Natural killer cell treated with Interleukin-12 subunit alpha and Interleukin-12 subunit beta and Interleukin-15 and Interleukin-18, amount 100 ng/mL, for 72 hours (primary cell): ENCODE results near the gene EP400. TPM values are rescaled to one million over a fixed set of nuclear protein-coding genes. Genes with fewer than 3 reads are reported as not detected.

Experiments
- ATAC-seq, 2 donors: fragments of 150-1000 bp; cut with Tn5 transposase in 1 of 2; sonication (Bioruptor Pico), chemical (Tn5 transposase) in 1 of 2; 2 replicates each; pipeline ENCODE4 v1.10.0; 2021
- DNase-seq: peaks from one replicate; pipeline ENCODE4 v3.0.0; 2022; ENCODE audit warnings: low spot score
- H3K27ac Mint-ChIP-seq, 2 donors: 1 replicate in 1 of 2; 2 replicates in 1 of 2; pipeline ENCODE4 v1.8.0; 2022; ENCODE audit warnings: mixed read lengths in 2 of 2, mild to moderate bottlenecking in 1 of 2, moderate library complexity in 1 of 2
- H3K27me3 Mint-ChIP-seq, 2 donors: 1 replicate in 1 of 2; 2 replicates in 1 of 2; pipeline ENCODE4 v1.8.0; 2022; ENCODE audit warnings: mixed read lengths in 2 of 2
- H3K36me3 Mint-ChIP-seq: one replicate; pipeline ENCODE4 v1.8.0; 2022; ENCODE audit warnings: mixed read lengths
- H3K4me1 Mint-ChIP-seq, 2 donors: 1 replicate in 1 of 2; 2 replicates in 1 of 2; pipeline ENCODE4 v1.8.0; 2022; ENCODE audit warnings: low read depth in 2 of 2, mixed read lengths in 2 of 2, mild to moderate bottlenecking in 1 of 2
- H3K4me3 Mint-ChIP-seq: one replicate; pipeline ENCODE4 v1.8.0; 2022; ENCODE audit warnings: mixed read lengths
- H3K9me3 Mint-ChIP-seq: 2 replicates; pipeline ENCODE4 v1.8.0; 2022; ENCODE audit warnings: mixed read lengths
- total RNA-seq, 2 donors: library from RNA; stranded (reverse); gene quantifications; one replicate each; pipeline ENCODE4 v1.2.3, GENCODE V29; 2022

Gene EP400
- total RNA-seq, 2 donors from 2014 or later = 53.5 to 106 TPM

DNA sequence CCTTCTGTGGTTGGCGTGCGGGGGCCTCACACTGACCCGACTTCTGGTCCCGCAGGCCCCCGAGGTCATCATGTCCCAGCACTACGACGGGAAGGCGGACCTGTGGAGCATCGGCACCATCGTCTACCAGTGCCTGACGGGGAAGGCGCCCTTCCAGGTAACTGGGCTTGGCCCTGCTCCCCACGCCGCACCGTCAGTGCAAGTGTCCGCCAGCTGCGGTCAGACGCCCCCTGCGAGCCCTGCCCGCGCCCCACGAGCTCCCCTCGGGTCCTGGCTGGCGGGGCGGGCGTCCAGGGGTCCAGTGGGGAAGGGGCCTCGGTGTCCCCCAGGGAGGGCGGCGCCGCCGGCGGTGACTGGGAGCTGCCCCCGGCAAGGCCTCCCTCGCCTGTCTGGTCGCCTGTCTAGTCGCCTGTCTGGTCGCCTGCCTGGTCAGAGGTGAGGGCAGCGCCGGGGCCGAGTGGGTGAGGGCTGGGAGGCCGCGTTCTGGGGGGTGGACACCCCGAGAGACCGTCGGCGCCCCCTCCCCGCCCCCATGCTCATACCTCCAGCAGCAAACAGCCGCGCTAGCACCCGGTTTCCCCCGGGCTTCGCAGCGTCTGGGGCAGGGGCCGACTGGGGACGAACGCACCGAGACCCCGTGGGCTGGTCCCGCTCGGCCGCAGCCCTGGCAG, 40.5 kb upstream of the EP400 start:
- H3K9me3 Mint-ChIP-seq = no peaks in the 10 kb centered on the region
- H3K27ac Mint-ChIP-seq = no peak overlapping the region
- no peak overlapping the region for H3K4me3 Mint-ChIP-seq
- H3K4me1 Mint-ChIP-seq = peaks cover 0 to 4% of the 10 kb centered on the region in 2 donors
- no peak for ATAC-seq
- H3K27me3 Mint-ChIP-seq = no peaks in the 10 kb centered on the region
- no peak for DNase-seq
- H3K36me3 Mint-ChIP-seq = no peaks in the 10 kb centered on the region

DNA sequence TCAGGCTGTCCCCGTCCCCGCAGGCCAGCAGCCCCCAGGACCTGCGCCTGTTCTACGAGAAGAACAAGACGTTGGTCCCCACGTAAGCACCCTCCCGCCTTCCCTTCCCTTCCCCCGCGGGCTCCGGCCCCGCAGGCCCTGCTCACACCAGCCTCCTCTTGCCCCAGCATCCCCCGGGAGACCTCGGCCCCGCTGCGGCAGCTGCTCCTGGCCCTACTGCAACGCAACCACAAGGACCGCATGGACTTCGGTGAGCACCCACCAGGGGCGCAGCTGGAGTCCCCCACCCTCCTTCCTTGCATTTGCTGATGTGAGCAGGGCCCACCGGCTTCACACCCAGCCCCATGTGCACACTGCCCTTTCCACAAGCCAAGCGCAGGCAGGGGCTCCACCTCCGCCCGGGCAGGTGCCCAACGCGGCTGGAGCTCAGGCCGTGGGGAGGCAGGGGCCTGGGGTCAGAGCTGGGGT, 40.0 kb upstream of the EP400 start:
- Mint-ChIP-seq H3K27me3 (no peaks in the 10 kb centered on the region), H3K27ac (no peak overlapping the region), H3K9me3 (no peaks in the 10 kb centered on the region), H3K4me3 (no peak overlapping the region), H3K4me1 (peaks cover 0 to 4% of the 10 kb centered on the region in 2 donors), H3K36me3 (no peaks in the 10 kb centered on the region)
- ATAC-seq (no peak), DNase-seq (no peak)

DNA sequence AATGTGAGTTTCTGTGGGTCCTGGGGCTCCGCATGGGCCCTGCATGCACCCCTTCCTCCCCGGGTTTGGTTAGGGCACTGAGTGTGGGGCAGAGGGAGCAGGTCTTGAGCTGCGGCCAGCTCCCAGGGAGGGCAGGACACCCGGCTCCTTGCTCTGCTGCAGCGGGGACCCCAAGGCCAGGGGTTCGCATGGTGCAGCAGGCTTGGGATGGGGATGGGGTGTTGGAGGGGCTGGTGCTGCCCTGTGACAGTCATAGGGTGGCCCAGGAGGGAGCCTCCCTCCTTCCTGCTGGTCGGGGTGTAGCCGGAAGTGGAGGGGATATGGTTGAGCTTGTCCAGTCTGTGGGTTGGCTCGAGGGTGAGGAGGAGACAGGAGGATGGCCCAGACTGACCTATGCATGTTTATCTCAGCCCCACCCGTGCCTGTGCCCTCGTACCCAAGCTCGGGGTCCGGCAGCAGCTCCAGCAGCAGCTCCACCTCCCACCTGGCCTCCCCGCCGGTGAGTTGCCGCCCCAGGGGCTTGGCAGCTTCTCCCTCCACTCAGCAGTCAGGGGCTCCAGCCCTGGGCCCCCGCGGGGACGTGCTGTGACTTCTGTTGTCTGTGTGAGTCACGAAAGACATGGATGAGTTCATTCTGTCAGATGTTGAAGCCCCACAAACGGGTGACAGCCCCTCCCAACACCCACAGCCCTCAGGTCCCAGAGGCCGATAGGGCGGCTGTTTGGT, 39.3 kb upstream of the EP400 start:
- peaks cover 0 to 3% of the 10 kb centered on the region in 2 donors for H3K4me1 Mint-ChIP-seq
- H3K27me3 Mint-ChIP-seq = no peaks in the 10 kb centered on the region
- H3K4me3 Mint-ChIP-seq = no peak overlapping the region
- no peak overlapping the region for H3K27ac Mint-ChIP-seq
- no peaks in the 10 kb centered on the region for H3K36me3 Mint-ChIP-seq
- H3K9me3 Mint-ChIP-seq = no peaks in the 10 kb centered on the region
- DNase-seq (no peak), ATAC-seq (no peak)

DNA sequence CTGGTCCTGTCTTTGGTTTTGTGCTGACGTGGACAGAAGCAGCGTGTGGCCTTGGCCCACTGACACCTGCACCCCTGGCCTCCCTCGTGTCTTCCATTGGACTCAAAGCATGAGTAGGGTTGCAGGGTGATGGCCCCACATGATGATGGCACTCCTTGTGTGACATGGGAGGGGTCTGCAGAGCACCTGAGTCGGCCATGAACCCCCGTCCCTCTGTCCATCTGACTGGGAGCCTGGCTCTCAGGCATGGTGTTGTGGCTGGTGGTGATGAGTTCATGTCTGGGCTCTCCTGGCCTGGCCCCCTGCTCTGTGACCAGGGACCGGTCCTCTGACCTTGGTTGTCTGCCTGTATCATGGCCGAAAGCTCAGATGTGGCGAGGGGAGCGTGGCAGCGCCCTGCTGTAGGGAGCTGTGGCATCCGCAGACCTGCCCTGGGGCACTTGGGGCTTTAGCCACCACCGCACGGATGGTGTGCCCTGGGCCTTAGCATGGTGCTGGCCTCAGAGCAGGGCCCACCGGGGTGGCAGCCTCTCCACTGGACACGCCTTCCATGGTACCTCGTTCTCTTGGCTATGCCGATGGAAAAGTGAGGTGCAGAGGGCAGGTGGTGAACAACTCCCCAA, 38.6 kb upstream of the EP400 start:
- DNase-seq (no peak), ATAC-seq (no peak)
- H3K27ac Mint-ChIP-seq = no peak overlapping the region
- no peaks in the 10 kb centered on the region for H3K36me3 Mint-ChIP-seq
- H3K27me3 Mint-ChIP-seq = no peaks in the 10 kb centered on the region
- H3K4me3 Mint-ChIP-seq = no peak overlapping the region
- H3K9me3 Mint-ChIP-seq = no peaks in the 10 kb centered on the region
- H3K4me1 Mint-ChIP-seq = no peaks in the 10 kb centered on the region

DNA sequence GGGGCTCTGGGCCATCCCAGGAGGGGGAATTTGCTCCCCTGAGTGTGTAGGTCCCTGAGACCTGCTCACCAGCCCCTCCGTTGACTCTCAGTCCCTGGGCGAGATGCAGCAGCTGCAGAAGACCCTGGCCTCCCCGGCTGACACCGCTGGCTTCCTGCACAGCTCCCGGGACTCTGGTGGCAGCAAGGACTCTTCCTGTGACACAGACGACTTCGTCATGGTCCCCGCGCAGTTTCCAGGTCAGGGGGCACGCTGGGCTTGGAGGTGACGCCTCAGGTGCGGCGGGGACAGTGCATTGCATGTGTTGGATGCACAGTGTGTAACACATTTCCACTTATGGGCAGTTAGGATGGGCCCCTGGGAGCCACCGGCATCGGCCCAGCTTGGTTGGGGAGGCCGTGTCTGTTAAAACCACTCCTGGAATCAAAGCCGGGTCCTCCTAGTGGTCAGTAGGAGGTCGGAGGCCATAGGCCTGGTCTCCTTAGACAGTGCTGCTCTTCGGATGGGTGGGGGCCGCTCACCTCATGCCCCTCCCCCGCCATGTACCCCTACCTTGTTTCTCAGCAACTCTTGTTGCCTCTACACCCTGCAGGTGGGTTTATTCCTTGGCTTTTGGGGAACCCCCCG, 37.8 kb upstream of the EP400 start:
- Mint-ChIP-seq H3K27me3 (no peaks in the 10 kb centered on the region), H3K36me3 (no peaks in the 10 kb centered on the region), H3K9me3 (no peaks in the 10 kb centered on the region), H3K27ac (no peak overlapping the region), H3K4me3 (no peak overlapping the region), H3K4me1 (no peaks in the 10 kb centered on the region)
- DNase-seq (no peak), ATAC-seq (no peak)

DNA sequence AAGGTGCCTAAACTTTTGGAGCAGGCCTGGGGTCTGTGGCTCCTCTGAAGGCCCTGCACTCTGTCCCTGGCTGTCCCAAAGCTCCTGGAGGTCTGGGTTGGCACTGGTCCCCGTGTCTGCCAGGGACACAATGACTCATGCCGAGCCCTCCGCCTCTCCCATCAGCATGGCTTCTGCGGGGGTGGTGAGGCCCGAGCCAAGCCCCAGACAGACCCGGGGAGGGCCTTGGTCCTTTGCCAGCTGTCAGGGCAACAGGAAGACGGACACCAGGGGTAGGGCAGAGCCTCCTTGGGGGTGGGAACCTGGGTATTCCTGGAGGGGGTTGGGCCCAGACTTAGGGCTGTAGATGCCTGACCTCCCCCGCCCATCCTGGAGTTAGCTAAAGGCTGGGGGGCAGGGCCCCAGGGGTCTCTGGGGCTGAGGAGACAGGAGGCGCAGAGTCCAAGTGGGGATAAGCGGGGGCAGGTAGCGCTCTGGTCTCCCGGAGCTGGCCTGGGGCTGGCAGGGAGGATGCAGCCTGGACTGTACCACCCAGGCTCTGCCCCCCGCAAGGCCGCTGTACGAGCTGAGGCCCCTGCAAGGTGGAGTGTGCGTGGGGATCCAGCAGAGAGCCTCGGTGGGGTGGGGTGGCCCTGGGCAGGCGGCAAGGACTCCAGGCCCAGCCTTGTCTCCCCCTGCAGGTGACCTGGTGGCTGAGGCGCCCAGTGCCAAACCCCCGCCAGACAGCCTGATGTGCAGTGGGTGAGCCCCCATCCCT, 37.0 kb upstream of the EP400 start:
- H3K27ac Mint-ChIP-seq = no peak overlapping the region
- no peaks in the 10 kb centered on the region for H3K36me3 Mint-ChIP-seq
- DNase-seq (no peak), ATAC-seq (no peak)
- no peaks in the 10 kb centered on the region for H3K4me1 Mint-ChIP-seq
- no peak overlapping the region for H3K4me3 Mint-ChIP-seq
- H3K27me3 Mint-ChIP-seq = no peaks in the 10 kb centered on the region
- no peaks in the 10 kb centered on the region for H3K9me3 Mint-ChIP-seq

DNA sequence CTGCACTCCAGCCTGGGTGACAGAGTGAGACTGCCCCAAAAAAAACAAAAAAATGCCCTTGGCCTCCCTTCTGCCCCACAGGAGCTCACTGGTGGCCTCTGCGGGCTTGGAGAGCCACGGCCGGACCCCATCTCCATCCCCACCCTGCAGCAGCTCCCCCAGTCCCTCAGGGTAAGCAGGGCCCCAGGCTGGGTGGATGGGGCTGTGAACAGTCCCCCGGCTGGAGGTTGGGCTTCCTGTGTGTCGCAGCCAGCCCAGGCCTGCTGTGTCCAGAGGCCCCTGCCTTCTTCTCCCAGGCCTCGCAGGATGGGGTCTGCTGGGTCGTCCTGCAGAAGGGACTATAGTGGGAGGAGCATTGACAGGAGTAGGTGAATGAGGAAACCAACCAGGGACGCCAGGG, 36.1 kb upstream of the EP400 start:
- Mint-ChIP-seq H3K36me3 (no peaks in the 10 kb centered on the region), H3K4me3 (no peak overlapping the region), H3K9me3 (no peaks in the 10 kb centered on the region), H3K27ac (no peak overlapping the region), H3K27me3 (no peaks in the 10 kb centered on the region), H3K4me1 (no peaks in the 10 kb centered on the region)
- DNase-seq (no peak), ATAC-seq (no peak)

DNA sequence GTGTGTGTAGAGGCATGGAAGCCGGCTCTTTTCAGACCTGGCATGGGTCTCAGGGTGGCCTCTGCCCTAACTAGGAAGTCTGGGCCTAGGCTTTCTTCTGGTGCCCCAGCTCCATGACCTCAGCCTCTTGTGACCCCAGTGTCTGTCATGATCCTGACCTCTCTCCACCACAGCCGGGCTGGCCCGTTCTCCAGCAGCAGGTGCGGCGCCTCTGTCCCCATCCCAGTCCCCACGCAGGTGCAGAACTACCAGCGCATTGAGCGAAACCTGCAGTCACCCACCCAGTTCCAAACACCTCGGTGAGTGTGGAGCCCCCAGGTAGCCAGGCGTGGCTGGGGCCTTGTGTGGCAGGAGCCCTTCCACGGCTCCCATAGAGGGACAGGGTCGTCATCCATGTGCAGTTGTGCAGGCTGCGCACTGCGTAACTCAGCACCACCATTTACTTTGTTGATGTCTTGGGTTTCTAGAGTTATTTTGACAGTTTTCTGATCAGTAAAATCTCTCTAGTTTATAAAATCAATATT, 35.5 kb upstream of the EP400 start:
- H3K4me1 Mint-ChIP-seq = no peaks in the 10 kb centered on the region
- no peaks in the 10 kb centered on the region for H3K27me3 Mint-ChIP-seq
- ATAC-seq = no peak
- H3K36me3 Mint-ChIP-seq = no peaks in the 10 kb centered on the region
- no peaks in the 10 kb centered on the region for H3K9me3 Mint-ChIP-seq
- DNase-seq = no peak
- no peak overlapping the region for H3K27ac Mint-ChIP-seq
- H3K4me3 Mint-ChIP-seq = no peak overlapping the region

DNA sequence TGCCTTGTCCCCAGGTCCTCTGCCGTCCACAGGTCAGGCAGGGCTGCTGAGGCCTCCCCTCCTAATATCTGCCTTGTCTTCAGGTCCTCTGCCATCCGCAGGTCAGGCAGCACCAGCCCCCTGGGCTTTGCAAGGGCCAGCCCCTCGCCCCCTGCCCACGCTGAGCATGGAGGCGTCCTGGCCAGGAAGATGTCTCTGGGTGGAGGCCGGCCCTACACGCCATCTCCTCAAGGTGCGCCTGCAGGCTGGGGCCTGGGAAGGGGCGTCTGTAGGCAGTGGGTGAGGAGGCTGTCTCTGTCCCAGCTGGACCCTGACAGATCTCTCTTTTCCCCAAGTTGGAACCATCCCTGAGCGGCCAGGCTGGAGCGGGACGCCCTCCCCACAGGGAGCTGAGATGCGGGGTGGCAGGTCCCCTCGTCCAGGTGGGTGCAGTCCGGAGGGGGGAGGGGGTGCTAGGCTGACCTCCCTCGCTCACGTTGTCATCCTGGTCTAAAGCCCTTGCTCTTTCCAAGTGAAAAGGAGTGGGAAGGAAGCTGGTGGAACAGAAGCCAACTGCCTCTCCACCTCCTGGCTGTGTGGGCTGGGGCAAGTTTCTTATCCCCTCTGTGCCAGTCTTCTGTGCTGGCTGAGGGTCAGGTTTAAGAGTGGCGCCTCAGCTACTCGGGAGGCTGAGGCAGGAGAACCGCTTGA, 34.6 kb upstream of the EP400 start:
- Mint-ChIP-seq H3K4me3 (no peak overlapping the region), H3K4me1 (no peaks in the 10 kb centered on the region), H3K9me3 (no peaks in the 10 kb centered on the region), H3K36me3 (no peaks in the 10 kb centered on the region), H3K27ac (no peak overlapping the region), H3K27me3 (no peaks in the 10 kb centered on the region)
- ATAC-seq (no peak), DNase-seq (no peak)

DNA sequence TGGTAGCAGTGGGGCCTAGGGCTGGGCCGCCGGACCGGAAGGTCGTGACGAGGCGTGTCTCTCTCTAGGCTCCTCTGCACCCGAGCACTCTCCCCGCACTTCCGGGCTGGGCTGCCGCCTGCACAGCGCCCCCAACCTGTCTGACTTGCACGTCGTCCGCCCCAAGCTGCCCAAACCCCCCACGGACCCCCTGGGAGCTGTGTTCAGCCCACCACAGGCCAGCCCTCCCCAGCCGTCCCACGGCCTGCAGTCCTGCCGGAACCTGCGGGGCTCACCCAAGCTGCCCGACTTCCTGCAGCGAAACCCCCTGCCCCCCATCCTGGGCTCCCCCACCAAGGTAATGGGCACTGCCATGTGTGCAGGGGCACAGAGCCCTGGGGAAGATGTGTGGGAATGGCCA, 33.9 kb upstream of the EP400 start:
- Mint-ChIP-seq H3K4me3 (no peak overlapping the region), H3K4me1 (no peaks in the 10 kb centered on the region), H3K9me3 (no peaks in the 10 kb centered on the region), H3K36me3 (no peaks in the 10 kb centered on the region), H3K27me3 (no peaks in the 10 kb centered on the region), H3K27ac (no peak overlapping the region)
- DNase-seq (no peak), ATAC-seq (no peak)

DNA sequence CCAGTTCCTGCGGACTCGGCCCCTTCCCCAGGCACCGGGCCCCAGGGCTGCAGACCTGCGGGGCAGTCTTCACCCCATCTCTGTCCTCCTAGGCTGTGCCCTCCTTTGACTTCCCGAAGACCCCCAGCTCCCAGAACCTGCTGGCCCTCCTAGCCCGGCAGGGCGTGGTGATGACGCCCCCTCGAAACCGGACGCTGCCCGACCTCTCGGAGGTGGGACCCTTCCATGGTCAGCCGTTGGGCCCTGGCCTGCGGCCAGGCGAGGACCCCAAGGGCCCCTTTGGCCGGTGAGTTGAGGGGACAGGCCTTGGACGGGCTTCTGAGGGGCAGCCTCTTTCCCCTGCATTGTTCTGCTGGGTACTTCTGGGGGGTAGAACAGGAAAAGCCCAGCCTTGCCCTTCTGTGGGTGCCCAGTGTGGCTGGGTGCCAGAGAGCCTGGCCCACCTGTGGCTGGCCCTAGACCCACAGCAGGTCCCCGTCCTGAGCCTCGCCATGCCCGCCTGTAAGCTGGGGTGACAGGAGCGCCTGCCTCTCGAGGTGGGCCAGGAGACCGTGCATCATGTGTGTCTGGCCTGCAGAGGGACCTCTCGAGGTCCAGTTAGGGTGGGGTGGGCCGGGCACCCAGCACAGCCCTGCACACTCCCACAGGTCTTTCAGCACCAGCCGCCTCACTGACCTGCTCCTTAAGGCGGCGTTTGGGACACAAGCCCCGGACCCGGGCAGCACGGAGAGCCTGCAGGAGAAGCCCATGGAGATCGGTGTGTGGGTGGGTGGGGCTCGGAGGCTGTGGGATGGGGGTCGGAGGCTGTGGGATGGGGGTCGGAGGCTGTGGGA, 33.2 kb upstream of the EP400 start:
- no peaks in the 10 kb centered on the region for H3K4me1 Mint-ChIP-seq
- H3K27me3 Mint-ChIP-seq = no peaks in the 10 kb centered on the region
- DNase-seq (no peak), ATAC-seq (no peak)
- H3K27ac Mint-ChIP-seq = no peak overlapping the region
- no peaks in the 10 kb centered on the region for H3K36me3 Mint-ChIP-seq
- H3K9me3 Mint-ChIP-seq = no peaks in the 10 kb centered on the region
- H3K4me3 Mint-ChIP-seq = no peak overlapping the region

DNA sequence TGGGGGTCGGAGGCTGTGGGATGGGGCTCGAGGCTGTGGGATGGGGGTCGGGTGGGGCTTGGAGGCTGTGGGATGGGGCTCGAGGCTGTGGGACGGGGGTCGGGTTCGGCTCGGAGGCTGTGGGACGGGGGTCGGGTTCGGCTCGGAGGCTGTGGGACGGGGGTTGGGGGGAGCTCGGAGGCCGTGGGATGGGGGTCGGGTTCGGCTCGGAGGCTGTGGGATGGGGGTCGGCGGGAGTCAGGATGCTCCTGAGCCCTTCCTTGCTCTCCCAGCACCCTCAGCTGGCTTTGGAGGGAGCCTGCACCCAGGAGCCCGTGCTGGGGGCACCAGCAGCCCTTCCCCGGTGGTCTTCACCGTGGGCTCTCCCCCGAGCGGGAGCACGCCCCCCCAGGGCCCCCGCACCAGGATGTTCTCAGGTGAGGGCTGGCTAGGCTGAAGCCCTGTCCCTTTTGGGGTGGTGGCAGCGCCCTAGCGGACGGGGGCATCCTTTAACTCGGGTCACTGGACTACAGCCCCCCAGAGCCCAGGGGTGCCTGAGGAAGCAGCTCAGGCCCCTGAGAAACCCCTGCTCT, 32.5 kb upstream of the EP400 start:
- no peak for DNase-seq
- H3K36me3 Mint-ChIP-seq = no peaks in the 10 kb centered on the region
- H3K27ac Mint-ChIP-seq = no peak overlapping the region
- H3K4me1 Mint-ChIP-seq = no peaks in the 10 kb centered on the region
- H3K4me3 Mint-ChIP-seq = no peak overlapping the region
- H3K27me3 Mint-ChIP-seq = no peaks in the 10 kb centered on the region
- ATAC-seq = no peak
- H3K9me3 Mint-ChIP-seq = no peaks in the 10 kb centered on the region
